Left lobe of liver (tissue), 2 donors: ENCODE measurements around the gene ZSCAN1. TPM values are rescaled to one million over a fixed set of nuclear protein-coding genes. Genes with fewer than 3 reads are reported as not detected.

Experiments
- ATAC-seq: fragments of 200-7000 bp; cut with Tn5 transposase; one replicate; pipeline ENCODE4 v1.9.1; 2020; ENCODE audit warnings: mild to moderate bottlenecking, moderate library complexity
- DNase-seq: peaks from one replicate; pipeline ENCODE4 v3.0.0-alpha.2; 2020; ENCODE audit warnings: low spot score
- total RNA-seq: library from RNA; stranded (reverse); gene quantifications from one replicate; pipeline ENCODE4 v1.2.1, GENCODE V29; 2021
- donor health status: DM: no; HTN: no; CAD: no; lungs with moderate emphysema.
- donor health status: DM: no; HTN: yes; CAD: no.

The ZSCAN1 gene
- total RNA-seq, 1 donor from 2014 or later: not detected

DNA sequence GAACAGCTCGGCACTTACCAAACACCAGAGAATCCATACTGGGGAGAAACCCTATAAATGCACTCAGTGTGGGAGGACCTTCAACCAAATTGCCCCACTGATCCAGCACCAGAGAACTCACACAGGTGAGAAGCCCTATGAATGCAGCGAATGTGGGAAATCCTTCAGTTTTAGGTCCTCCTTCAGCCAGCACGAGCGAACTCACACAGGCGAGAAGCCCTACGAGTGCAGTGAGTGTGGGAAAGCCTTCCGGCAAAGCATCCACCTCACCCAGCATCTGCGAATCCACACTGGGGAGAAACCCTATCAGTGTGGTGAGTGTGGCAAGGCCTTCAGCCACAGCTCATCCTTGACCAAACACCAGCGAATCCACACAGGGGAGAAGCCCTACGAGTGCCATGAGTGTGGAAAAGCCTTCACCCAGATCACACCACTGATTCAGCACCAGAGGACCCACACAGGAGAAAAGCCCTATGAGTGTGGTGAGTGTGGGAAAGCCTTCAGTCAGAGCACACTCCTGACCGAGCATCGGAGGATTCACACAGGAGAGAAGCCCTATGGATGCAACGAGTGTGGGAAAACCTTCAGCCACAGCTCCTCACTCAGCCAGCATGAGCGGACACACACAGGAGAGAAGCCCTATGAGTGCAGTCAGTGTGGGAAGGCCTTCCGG is 33.6 kb downstream of the ZSCAN1 start:
- ATAC-seq (no peak), DNase-seq (no peak)

DNA sequence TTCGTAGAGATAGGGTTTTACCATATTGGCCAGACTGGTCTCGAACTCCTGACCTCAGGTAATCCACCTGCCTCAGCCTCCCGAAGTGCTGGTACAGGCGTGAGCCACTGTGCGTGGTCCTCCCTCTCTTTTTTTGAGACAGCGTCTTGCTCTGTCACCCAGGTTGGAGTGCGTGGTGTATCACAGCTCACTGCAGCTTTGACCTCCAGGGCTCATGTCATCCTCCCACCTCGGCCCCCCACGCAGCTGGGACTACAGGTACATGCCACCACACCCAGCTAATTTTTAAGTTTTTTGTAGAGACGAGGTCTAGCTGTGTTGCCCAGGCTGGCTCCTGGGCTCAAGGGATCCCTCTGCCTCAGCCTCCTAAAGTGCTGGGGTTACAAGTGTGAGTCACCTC is 46.0 kb downstream of the ZSCAN1 start:
- no peak for DNase-seq
- ATAC-seq: no peak

DNA sequence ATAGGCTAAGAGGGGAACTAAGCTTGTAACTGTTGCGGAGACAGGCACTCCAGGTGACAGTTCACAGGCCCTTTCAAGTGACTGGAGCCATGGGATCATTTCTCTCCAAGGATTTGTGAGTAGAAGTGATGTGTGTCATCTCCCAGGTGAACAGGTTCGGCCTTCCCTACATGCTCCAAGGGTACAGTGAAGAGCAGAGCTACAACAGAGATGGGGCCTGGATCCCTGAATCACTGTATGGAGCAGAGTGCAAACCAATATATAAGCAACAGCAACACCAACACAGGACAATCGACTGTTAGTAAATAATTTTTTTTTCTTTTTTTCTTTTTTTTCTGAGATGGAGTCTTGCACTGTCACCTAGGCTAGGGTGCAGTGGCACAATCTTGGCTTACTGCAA is 49.2 kb downstream of the ZSCAN1 start:
- no peak for DNase-seq
- ATAC-seq: no peak

DNA sequence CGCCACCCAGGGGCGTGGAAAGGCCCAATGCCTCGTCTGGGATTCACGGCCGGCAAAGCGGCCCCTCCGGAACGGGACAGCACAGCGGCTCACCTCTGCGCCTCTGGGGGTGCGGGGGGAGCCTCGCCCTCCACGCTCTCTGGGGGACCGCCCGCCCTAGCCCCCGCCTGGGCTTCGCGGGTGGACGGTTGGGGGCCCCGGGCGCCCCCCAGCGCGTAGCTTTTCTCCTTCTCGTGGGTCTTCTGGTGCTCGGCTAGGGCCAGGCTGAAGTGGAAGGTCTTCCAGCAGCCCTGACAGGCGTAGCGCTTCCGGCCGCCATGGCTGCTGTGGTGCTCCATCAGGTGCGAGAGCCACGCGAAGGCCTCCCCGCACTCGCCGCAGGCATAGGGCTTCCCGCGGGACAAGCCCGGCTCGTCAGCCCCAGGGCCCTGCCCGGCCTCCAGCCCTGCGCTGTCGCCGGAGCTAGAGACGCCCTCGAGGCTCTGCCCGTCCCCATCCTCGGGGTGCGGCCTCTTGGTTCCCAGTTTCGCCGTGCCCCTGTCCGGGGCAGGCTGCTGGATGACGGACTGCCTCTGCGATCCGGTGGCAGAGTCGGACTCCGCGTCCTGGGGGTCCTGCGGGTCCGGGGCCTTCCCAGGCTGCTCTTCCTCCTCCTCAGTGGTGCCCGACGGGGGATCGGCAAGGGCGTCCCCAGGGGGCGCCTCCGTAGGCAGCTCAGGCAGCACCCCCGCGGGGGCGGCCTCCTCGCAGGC is 50.9 kb downstream of the ZSCAN1 start:
- ATAC-seq (no peak), DNase-seq (no peak)

DNA sequence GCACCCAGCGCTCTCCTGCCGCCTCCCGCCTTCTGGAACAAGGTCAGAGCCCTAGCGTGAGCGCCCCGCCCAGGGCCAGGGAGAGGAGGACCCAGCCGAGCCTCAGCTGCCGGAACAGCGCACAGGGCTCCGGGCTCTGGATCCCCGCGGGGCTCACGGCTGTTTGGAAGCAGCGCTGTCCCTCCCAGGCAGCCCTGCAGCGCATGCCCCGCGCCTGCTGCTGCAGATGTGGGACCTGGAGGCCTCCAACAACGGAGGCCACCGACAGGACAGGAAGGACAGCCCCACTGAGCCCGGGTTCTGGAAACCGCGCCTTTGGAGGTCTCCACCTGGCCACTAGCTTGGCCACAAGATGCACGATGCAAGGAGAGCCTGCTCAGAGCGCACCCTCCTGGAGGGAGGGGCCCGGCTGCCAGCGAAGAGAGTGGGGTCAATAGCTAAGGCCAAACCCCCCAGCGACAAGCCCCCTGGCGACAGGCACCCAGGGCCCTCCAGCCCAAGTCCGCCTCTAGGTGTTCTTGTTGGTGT is 51.6 kb downstream of the ZSCAN1 start:
- ATAC-seq (no peak), DNase-seq (no peak)

DNA sequence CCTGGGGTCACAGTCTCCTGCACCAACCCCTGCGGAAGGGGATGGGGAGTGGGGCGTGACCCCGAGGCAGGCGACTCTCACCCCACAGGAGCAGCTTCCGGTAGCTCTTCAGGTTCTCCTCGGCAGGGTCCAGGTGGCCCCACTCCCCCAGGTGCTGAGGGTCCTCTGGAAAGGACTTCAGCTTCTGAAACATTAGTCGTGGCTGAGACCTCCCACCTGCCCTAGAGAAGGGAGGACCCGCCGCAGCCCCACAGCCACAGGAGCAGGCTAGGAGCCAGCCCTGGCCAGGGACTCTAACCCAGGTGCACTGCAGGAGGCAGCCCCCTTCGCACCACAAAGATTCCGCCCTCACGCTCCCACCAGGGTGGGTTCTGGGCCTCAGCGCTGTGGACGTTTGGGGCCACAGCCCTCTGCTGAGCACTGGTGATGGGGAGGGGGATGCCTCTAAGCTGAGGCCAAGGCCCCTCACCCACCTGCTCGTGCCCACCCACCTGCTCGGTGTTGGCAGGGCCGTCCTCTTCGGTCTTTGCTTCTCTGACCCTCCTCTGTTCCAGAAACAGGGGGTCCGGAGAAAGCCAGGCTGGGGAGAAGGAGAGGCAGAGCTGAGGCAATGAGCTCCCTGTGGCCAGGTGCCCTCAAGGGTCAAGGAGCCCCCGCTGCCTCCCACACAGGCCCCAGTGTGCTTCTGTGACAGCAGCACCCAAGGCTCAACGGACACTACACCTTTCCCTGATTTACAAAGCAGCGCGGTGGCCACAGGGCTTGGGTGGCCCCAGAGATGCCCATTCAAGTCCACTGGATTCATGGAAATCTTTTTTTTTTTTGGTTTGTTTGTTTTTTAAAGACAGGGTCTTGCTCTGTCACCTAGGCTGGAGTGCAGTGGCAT is 53.2 kb downstream of the ZSCAN1 start:
- ATAC-seq (no peak), DNase-seq (no peak)

DNA sequence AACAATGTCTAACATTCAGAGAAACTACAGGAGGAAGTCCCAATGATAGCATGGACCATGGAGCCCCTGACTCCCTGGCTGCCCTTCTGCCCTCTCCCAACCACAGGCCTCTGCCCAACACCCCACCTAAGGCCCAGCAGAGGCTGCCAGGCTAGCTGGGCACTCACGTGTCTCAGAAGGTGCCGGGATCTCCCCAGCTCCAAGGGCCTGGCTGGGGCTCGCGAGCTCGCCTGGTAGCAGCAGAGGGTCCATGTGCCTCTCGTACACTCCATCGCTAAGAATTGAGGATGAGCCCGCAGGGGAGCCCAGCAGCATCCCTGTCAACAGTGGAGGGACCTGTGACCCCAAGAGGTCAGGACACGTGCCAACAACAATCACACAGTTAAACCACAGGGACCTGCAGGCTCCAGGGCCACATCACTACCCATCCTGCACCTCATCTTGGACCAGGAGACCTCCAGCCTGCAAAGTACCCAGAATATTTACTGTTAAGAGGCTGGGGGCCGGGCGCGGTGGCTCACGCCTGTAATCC is 54.8 kb downstream of the ZSCAN1 start:
- no peak for DNase-seq
- no peak for ATAC-seq

DNA sequence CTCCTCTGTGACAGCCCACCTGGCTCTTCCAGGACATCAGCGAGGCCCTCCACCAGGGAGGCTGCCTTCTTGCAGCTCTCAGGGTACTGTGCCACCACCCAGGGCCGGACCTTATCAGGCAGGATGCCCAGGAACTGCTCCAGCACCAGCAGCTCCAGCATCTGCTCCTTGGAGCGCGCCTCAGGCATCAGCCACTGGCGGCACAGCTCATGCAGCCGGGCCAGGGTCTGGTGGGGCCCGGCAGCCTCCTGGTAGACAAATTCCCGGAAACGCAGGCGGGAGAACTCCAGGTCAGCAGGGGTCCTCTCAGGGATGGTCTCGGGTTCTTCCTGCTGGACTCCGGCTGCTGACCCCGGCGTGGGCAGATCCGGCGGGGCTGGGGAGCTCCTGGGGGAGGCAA is 56.0 kb downstream of the ZSCAN1 start:
- no peak for ATAC-seq
- DNase-seq: no peak

DNA sequence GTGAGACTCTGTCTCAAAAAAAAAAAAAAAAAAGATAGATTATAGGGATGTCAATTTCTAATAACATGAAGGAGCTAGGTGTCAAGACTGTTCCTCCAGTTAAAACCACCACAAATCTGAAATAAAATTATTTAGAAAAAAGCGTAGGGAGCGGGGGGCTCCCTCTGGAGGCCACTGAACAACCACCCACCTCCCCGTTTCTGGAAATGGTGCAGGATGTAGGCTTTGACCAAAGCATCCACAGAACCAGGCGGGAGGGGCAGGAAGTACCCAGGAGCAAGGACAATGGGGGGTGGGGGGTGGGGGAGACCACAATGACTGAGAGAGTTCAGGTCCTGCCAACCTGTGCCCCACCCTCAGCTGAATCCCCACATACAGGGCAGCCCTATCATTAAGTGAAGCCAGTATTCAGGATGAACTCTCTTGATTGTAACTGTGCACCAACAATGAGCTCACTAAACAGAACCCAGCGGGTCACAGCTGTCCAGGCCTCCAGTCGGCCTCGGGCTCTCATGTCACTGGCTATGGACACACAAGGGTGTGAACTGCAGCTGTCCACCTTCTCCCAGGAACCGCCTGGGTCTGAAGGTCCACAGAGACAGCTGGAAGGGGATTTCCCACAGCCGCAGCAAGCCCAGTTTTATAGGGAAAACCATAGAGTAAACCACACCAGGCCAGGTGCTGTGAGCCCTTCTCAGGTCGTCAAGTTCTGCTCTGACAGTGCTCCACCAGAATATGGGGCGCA is 57.6 kb downstream of the ZSCAN1 start:
- DNase-seq (no peak), ATAC-seq (no peak)

DNA sequence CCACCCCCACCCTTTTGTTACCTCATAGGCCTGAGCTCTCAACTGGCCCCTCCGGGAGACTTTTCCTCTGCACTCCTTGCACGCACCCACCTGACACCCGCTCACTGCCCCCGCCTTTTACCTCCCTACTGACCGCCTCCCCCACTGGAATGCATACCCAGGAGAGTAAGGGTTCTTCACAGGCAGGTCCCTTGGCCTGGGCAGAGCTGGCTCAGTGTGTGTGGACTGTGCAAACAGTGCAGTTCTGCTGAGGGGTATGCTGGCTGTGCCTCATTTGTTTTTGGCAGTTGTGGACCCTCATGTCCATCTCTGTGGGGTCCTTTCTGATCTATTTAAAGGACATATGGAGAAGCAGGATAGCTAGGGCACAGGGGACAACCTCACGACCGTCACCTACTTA is 59.2 kb downstream of the ZSCAN1 start:
- DNase-seq (no peak), ATAC-seq (no peak)

DNA sequence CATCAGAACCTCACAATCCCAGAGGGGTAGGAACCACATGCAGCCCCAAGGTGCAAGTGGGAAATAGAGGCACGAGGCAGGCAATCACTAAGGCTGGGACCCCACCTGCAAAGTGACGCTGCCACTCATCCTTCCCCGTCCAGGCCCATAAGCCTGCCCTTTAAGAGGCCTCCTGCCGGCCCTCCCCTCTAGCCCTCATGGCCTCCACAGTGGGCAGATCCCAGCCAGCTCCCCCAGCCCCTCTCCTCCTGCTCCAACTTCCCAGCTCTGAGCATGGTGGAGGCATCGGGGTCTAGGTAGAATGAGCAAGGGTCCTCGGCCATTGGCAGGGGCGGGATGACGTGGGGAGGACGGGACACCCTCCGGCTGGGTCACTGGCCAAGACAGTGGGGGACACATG is 61.5 kb downstream of the ZSCAN1 start:
- ATAC-seq (no peak), DNase-seq (no peak)

DNA sequence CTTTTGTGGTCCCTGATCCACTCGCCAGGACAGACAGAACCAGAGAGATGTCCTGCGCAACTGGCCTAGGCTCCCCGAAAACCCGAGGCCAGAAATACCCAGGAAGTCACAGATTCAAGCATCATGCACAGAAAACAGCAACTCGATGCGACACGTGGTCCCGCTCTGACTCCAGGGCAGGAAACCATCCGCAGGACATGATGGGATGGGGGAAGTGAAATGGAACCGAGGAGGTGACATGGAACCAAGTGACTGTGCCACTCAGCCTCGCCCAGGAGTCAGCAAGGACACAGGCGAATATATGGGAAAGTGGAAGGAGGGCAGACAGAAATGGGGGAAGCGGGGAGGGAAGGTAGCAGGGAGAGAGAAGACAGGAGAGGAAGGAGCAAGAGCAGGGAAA is 63.1 kb downstream of the ZSCAN1 start:
- DNase-seq: no peak
- ATAC-seq: no peak

DNA sequence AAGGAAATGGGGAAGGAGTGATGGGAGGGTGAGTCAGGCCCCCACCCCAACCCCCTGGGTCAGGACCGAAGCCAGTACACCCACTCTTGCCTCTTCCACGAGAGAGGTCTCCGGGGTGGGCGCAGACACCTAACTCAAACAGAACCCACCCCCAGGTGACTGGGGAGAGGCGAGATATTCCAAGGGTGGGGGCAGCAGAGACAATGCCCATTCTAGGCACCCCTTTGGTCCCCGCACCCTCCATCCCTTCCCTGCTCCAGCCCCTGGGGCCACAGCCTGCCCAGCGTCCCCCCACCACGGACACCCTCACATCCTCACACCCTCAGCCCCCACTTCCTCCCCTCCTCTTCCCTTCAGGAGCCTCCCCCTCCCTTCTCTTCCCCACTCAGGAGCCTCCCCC is 63.5 kb downstream of the ZSCAN1 start:
- no peak for DNase-seq

DNA sequence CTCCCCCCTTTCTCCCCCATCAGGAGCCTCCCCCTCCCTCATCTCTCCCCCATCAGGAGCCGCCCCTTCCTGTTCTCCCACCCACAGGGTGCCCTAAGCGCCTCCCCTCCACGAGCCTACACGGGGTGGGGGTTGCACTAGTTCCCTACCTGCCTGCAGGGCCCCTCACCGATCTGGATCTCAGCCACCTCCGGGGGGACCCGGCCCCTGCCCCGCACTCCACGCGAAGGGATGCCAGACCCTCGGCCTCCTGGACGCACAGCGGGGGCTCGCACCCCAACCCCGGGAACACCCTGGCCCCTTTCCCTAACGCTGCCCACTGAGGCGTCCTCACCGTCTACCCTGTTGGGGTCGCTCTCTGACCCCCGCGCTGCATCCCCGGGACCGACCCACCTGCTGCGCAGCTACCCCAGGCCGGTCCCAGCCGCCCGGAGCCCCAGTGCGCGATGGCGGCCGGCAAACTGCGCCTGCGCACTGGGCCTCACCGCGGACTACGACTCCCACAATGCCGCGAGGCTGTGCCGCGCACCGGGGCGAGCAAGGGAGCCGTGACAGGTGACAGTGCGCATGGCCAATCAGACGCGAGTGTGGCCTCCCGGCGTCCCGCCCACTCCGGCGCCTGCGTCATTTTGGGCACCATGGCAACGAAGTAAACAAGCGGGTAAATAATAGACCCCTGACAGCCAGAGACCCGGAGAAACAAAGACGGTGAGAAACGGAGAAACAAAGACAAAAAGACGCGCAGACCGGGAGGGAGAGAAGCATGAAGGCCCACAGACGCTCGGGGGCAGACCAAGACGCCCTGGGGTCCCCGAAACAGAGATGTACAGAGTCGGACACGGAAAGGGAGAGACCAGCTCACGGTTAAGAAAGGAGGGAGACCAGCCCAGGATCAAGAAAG is 64.2 kb downstream of the ZSCAN1 start, which contains the start of gene ZSCAN18:
Gene ZSCAN18 (minus strand): TSS at position 451 of the 901 bp plus-strand sequence. CDS start 7,964 bp downstream, outside the sequence.
- peak; percentile 100 for ATAC-seq
- peak; percentile 95 for DNase-seq

More for the DNA sequence above, 63.5 kb downstream of the ZSCAN1 start:
- no peak for ATAC-seq

DNA sequence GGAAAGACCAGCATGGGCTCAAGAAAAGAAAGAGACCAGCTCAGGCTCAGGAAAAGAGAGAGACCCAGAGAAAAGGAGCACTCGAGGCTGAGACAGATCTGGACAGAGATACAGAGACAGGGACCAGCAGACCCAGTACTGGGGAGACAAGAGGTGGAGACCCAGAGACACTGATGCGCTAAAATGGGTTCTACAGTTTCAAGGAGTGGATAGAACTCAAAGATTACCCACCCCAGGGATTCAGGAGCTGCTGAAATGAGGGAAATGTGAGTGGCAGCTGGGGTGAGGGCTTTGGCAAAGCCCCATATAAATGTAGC is 64.8 kb downstream of the ZSCAN1 start:
- no peak for DNase-seq
- peak; percentile 4 for ATAC-seq
